Activated CD4-positive, alpha-beta memory T cell treated with anti-CD3 and anti-CD28 coated beads, Interleukin-2, amount 10 ng/mL, durations not matched to agents 7 days and 5 days (primary cell): Measurements from ENCODE around the gene CACNA1H. TPM values are rescaled to one million over a fixed set of nuclear protein-coding genes. Genes with fewer than 3 reads are reported as not detected.
"Not testable (repeated sequence)": the region's sequence is repeated elsewhere in the genome, so short reads cannot be mapped to it uniquely, and the experiment has no call there.

Experiments
- CTCF ChIA-PET: fragments of 350-600 bp; sonication (Branson Sonifier 250); formaldehyde crosslinking; loops from one replicate; lab custom pipeline; 2021; ENCODE audit warnings: antibody characterized with exemption, inconsistent platforms; lab: Charles Lee
- POLR2A ChIA-PET: fragments of 350-600 bp; sonication (Branson Sonifier 250); formaldehyde crosslinking; loops from one replicate; lab custom pipeline; 2021; ENCODE audit warnings: antibody characterized with exemption; lab: Charles Lee
- DNase-seq: peaks from one replicate; pipeline ENCODE4 v3.0.0-alpha.2; 2020
- H3K27ac Mint-ChIP-seq: one replicate; pipeline ENCODE4 v1.8.0; 2021; ENCODE audit warnings: mild to moderate bottlenecking, mixed read lengths
- H3K27me3 Mint-ChIP-seq: one replicate; pipeline ENCODE4 v1.8.0; 2021; ENCODE audit warnings: mixed read lengths
- H3K36me3 Mint-ChIP-seq: one replicate; pipeline ENCODE4 v1.8.0; 2021; ENCODE audit warnings: low read depth, mixed read lengths
- H3K4me1 Mint-ChIP-seq: one replicate; pipeline ENCODE4 v1.8.0; 2021; ENCODE audit warnings: mixed read lengths
- H3K4me3 Mint-ChIP-seq: one replicate; pipeline ENCODE4 v1.8.0; 2021; ENCODE audit warnings: mild to moderate bottlenecking, mixed read lengths
- H3K9me3 Mint-ChIP-seq: one replicate; pipeline ENCODE4 v1.8.0; 2021; ENCODE audit warnings: mixed read lengths
- total RNA-seq, 2 experiments: library from RNA; stranded (reverse); gene quantifications; one replicate each; pipeline ENCODE4 v1.2.3, GENCODE V29; 2021

Gene CACNA1H
- total RNA-seq, 2 experiments from 2014 or later: 0.58 to 0.83 TPM

- H3K4me1 Mint-ChIP-seq, H3K27ac Mint-ChIP-seq, POLR2A ChIA-PET, DNase-seq, H3K27me3 Mint-ChIP-seq, H3K9me3 Mint-ChIP-seq, H3K4me3 Mint-ChIP-seq, CTCF ChIA-PET, H3K36me3 Mint-ChIP-seq: not testable (repeated sequence)
Observed at GRCh38 chr16:1243907-1244850, 91.3 kb downstream of the CACNA1H start.

- Mint-ChIP-seq H3K27me3 (peaks cover 4% of the 10 kb centered on the region), H3K36me3 (no peaks in the 10 kb centered on the region), H3K4me3 (no peak overlapping the region), H3K4me1 (peaks cover 1% of the 10 kb centered on the region), H3K27ac (no peak overlapping the region), H3K9me3 (peaks cover 2% of the 10 kb centered on the region)
- peak; percentile 30 for DNase-seq
- ChIA-PET POLR2A (no interaction called here), CTCF (no interaction called here)
Observed at GRCh38 chr16:1244881-1245280, 92.0 kb downstream of the CACNA1H start.

GRCh38 chr16:1245452-1246020 is 92.6 kb downstream of the CACNA1H start:
- Mint-ChIP-seq H3K36me3 (no peaks in the 10 kb centered on the region), H3K9me3 (peaks cover 2% of the 10 kb centered on the region), H3K4me3 (no peak overlapping the region), H3K4me1 (peaks cover 1% of the 10 kb centered on the region), H3K27me3 (peaks cover 4% of the 10 kb centered on the region), H3K27ac (no peak overlapping the region)
- ChIA-PET CTCF (no interaction called here), POLR2A (no interaction called here)
- DNase-seq: no peak

- CTCF ChIA-PET: not testable (repeated sequence)
Observed at GRCh38 chr16:1247903-1248537, 95.1 kb downstream of the CACNA1H start.

GRCh38 chr16:1249031-1249755 is 96.3 kb downstream of the CACNA1H start:
- POLR2A ChIA-PET, CTCF ChIA-PET, H3K36me3 Mint-ChIP-seq, DNase-seq, H3K4me1 Mint-ChIP-seq, H3K4me3 Mint-ChIP-seq, H3K9me3 Mint-ChIP-seq, H3K27ac Mint-ChIP-seq, H3K27me3 Mint-ChIP-seq: not testable (repeated sequence)

More at GRCh38 chr16:1247903-1248537, 95.1 kb downstream of the CACNA1H start:
- H3K4me3 Mint-ChIP-seq, POLR2A ChIA-PET, DNase-seq, H3K9me3 Mint-ChIP-seq, H3K4me1 Mint-ChIP-seq, H3K36me3 Mint-ChIP-seq, H3K27ac Mint-ChIP-seq, H3K27me3 Mint-ChIP-seq: not testable (repeated sequence)

DNA sequence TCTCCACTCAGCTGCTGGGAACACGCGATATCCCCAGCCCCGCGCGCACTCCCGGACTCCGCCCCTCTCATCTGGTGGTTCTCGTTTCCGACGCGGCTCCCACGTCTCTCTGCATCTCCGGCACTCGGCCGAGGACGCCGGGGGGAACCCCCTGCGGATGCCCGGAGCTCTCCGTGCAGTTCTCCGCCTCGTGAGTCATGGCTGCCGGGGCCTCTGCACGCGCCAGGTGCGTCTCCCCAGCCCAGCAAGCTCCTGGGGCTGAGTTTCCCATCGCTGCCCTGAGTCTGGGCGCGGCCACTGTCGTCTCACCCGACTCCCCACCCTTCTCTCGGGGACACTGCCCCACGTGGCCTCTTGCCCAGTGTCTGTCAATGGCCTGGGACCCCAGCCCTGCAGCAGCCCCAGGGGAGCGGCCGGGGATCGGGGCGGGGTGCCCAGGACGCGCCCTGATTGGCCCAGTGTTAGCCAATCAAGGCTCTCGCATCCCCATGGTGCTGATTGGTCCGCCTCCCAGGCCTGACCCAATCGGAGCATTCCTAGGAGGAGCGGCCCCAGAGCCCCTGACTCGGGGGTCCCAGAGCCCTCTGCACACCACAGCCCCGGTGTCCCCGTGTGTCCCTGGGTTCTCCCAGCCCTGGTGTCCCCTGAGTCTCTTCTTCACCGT is 100.9 kb downstream of the CACNA1H start:
- H3K27ac Mint-ChIP-seq, CTCF ChIA-PET, H3K27me3 Mint-ChIP-seq, H3K4me3 Mint-ChIP-seq, H3K9me3 Mint-ChIP-seq, POLR2A ChIA-PET, DNase-seq, H3K4me1 Mint-ChIP-seq, H3K36me3 Mint-ChIP-seq: not testable (repeated sequence)

- H3K27me3 Mint-ChIP-seq, CTCF ChIA-PET, H3K36me3 Mint-ChIP-seq, H3K9me3 Mint-ChIP-seq, H3K27ac Mint-ChIP-seq, DNase-seq, H3K4me3 Mint-ChIP-seq, H3K4me1 Mint-ChIP-seq, POLR2A ChIA-PET: not testable (repeated sequence)
Observed at GRCh38 chr16:1254821-1255220, 101.9 kb downstream of the CACNA1H start.

DNA sequence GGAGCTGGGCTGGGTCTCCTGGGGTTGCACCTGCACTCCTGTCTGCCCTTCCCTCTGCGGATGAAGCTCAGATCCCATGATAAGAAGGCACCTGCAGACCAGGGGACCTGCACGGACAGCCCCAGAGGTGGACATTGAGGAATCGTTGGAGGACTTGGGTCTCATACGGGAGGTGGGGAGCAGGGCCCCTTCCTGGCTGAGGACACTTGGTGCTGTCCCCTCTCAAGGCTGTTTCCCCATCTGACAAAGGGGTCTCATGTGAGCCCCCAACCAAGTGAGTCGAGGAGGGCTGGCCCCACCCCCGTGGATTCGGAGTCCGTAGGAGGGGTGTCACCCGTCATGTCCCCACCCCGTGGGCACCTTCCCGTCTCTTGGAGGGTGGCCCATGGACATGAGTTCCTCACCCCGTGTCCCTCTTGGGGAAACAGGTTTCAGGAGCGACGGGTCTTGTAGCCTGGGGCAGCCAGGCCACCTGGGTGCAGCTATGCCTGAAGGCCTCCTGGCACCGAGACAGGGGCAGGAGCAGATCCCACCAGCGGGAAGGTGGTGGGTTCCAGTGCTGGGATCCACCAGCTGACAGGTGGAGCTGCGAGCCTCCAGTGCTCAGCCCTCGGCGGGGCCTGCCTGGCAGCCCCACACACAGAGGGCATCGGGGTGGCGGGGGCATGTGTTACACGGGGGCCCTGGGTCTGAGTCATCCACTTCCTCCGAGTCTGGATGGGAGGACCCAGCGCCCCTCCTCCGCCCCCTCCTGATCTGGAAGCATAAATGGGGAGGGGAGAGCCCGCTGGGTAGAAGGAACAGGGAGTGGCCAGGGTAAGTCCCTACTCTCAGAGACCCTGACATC is 102.6 kb downstream of the CACNA1H start, which contains the start of gene TPSD1:
Gene TPSD1, plus strand, starts transcription at position 794 of the 847 bp plus-strand sequence. CDS start 212 bp downstream, outside the sequence.
- H3K4me1 Mint-ChIP-seq, H3K36me3 Mint-ChIP-seq, H3K4me3 Mint-ChIP-seq, DNase-seq, H3K27ac Mint-ChIP-seq, H3K27me3 Mint-ChIP-seq, POLR2A ChIA-PET, H3K9me3 Mint-ChIP-seq, CTCF ChIA-PET: not testable (repeated sequence)

- DNase-seq, H3K9me3 Mint-ChIP-seq, CTCF ChIA-PET, POLR2A ChIA-PET, H3K4me3 Mint-ChIP-seq, H3K36me3 Mint-ChIP-seq, H3K27ac Mint-ChIP-seq, H3K4me1 Mint-ChIP-seq: not testable (repeated sequence)
- peaks cover 15% of the 10 kb centered on the region for H3K27me3 Mint-ChIP-seq
Observed at GRCh38 chr16:1256296-1256873, 103.5 kb downstream of the CACNA1H start.

- POLR2A ChIA-PET: no interaction called here
- DNase-seq: no peak
- Mint-ChIP-seq H3K36me3 (no peaks in the 10 kb centered on the region), H3K9me3 (no peaks in the 10 kb centered on the region), H3K4me1 (peaks cover 4% of the 10 kb centered on the region), H3K4me3 (no peak overlapping the region), H3K27me3 (peaks cover 18% of the 10 kb centered on the region), H3K27ac (no peak overlapping the region)
- CTCF ChIA-PET: no interaction called here
Observed at GRCh38 chr16:1256874-1257322, 104.0 kb downstream of the CACNA1H start.

DNA sequence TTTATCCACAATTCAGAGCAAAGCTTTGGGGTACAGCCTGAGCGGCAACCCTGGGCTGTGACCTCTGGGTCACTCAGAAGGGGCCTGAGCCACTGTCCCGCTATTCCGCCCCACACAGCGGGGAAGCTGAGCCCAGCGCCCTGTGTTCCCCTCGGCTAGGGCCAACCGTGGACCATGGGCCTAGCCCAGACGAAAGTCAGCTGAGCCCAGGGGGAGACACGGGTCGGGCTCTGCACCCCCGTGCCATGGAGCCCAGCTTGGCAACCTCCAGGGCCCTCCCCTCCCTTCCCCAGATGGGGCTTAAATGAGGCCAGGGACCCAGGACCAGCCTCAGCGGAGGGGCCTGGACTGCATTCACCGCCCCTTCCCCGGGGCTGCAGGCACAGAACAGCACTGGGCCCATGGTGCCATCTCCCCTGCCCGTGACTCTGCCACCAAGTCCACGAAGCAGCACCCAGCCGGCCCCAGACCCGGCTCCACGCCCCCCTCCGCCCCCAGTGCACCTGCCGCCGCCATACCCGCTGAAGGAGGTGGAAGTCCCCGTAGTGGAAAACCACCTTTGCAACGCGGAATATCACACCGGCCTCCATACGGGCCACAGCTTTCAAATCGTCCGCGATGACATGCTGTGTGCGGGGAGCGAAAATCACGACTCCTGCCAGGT is 104.8 kb downstream of the CACNA1H start:
- Mint-ChIP-seq H3K36me3 (no peaks in the 10 kb centered on the region), H3K4me1 (peaks cover 4% of the 10 kb centered on the region), H3K27ac (no peak overlapping the region), H3K4me3 (no peak overlapping the region), H3K27me3 (peaks cover 20% of the 10 kb centered on the region), H3K9me3 (no peaks in the 10 kb centered on the region)
- DNase-seq: no peak
- CTCF ChIA-PET: no interaction called here
- POLR2A ChIA-PET: no interaction called here
